ENCODE measurements around the gene TNFRSF18.

TNFRSF18 gene

DNA sequence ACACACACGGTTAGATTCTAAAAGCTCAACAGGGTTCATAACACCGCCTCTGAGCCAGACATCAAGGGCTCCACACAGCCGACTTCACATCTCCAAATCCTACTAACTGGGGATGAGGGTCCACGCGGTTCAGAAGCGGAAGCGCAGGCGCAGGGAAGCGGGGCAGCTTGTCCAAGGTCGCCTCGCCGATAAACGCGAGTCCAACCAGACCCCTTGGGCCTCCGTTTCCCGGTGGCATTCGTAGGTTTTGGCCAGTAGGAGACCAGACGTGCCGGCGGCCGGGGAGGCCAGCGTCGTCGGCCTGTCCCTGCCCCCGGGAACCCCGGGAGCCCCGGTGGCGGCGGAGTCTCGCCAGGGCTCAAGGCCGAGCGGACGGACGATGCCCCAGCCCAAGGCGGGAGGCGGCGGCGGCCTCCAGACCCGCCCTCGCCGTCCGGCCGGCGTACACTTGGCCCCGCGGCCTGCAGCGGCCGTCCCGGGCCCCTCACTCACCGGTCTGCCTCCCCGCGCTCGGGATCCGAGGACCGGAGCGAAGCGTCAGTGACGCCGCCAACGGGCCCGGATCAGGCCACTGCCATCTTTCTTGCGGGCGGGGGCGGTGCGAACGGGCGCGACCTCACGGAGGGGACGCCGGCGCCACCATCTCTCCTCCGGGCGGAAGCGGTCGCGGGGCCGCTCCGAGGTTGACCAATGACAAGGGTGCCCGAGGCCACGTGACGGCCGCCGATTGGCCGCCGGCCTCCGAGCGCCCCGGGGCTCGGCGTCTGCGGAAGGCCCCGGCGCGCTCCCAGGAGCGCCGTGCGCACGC, 25.2 kb upstream of the TNFRSF18 start, which contains the start of gene SDF4:
TSS of gene SDF4 (minus strand) at position 602 of the 808 bp plus-strand sequence. CDS start 3,229 bp downstream, outside the sequence.
- H3K4me3 ChIP-seq (ENCODE audit: control insufficient read depth, low read depth, low read length), result peak within 1 kb of the TSS; percentile 93
- peak; percentile 94 for DNase-seq (ENCODE audit: low read depth)
- no peak for TF ChIP-seq CTCF (conservative IDR thresholded peaks at IDR 0.05; ENCODE audit: control insufficient read depth, insufficient read depth, low read depth, low read length)

DNA sequence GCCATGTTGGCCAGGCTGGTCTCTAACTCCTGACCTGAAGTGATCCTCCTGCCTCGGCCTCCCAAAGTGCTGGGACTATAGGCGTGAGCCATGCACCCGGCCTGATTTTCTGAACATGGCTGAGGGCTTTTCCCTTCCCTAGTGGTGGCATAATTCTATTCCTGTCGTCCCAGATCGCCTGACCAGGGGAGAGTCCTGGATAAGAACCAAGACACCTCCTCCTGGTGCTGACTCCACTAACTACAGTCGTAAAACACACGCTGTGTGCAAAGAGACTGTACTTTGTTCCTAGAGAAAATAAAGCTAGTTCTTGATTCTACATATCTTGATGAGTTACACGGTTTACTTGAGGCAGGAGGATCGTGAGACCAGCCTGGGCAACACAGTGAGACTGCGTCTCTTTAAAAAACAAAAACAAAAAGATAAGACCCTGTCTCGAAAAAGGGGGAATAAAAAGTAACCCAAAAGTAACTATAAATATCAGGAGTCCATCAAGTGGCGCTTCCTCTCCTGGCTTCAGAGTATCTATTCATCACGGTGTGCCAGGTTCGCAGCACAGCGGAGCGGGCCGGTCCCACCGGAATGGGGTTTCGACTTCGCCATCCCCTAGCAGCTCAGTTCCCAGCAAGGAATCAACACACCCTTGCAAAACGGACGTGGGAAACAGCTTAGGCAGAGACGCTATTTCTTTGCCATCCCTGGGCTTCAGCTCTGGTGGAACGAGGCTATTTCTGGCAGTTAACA, 24.4 kb upstream of the TNFRSF18 start:
- peak; percentile 48 for TF ChIP-seq CTCF (conservative IDR thresholded peaks at IDR 0.05; ENCODE audit: control insufficient read depth, insufficient read depth, low read depth, low read length)
- peak; percentile 86 for DNase-seq (ENCODE audit: low read depth)
- H3K4me3 ChIP-seq (ENCODE audit: control insufficient read depth, low read depth, low read length), result peak overlapping the region; percentile 93

- H3K4me3 ChIP-seq (ENCODE audit: control insufficient read depth, low read depth, low read length), result no peak overlapping the region
- DNase-seq (ENCODE audit: low read depth), result no peak
- no peak for TF ChIP-seq CTCF (conservative IDR thresholded peaks at IDR 0.05; ENCODE audit: control insufficient read depth, insufficient read depth, low read depth, low read length)
Observed at GRCh38 chr1:1229770-1230169, 23.4 kb upstream of the TNFRSF18 start.

GRCh38 chr1:1228596-1229321, 22.4 kb upstream of the TNFRSF18 start:
- DNase-seq (ENCODE audit: low read depth), result no peak
- no peak overlapping the region for H3K4me3 ChIP-seq (ENCODE audit: control insufficient read depth, low read depth, low read length)
- TF ChIP-seq CTCF (conservative IDR thresholded peaks at IDR 0.05; ENCODE audit: control insufficient read depth, insufficient read depth, low read depth, low read length), result no peak

DNA sequence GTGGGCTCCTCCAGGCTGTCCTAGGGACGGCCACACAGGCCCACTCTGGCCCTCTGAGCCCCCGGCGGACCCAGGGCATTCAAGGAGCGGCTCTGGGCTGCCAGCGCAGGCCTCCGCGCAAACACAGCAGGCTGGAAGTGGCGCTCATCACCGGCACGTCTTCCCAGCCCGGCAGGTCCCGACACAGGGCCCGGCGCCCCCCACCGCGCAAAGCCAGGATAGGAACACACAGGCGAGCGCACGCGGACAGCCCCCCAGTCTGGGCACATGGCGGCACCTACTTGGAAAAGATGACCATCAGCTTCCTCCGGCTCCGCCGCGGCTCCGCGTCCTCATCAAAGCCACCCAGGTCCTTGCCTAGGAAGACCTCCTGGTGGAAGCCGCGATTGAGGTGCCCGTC, 21.8 kb upstream of the TNFRSF18 start:
- TF ChIP-seq CTCF (conservative IDR thresholded peaks at IDR 0.05; ENCODE audit: control insufficient read depth, insufficient read depth, low read depth, low read length), result no peak
- no peak for DNase-seq (ENCODE audit: low read depth)
- H3K4me3 ChIP-seq (ENCODE audit: control insufficient read depth, low read depth, low read length), result no peak overlapping the region

GRCh38 chr1:1227386-1227785, 21.0 kb upstream of the TNFRSF18 start:
- DNase-seq (ENCODE audit: low read depth), result no peak
- TF ChIP-seq CTCF (conservative IDR thresholded peaks at IDR 0.05; ENCODE audit: control insufficient read depth, insufficient read depth, low read depth, low read length), result no peak
- H3K4me3 ChIP-seq (ENCODE audit: control insufficient read depth, low read depth, low read length), result no peak overlapping the region
